Measurements from ENCODE around the gene DGKG. TPM values are rescaled to one million over a fixed set of nuclear protein-coding genes. Genes with fewer than 3 reads are reported as not detected.

The DGKG gene
- total RNA-seq, 1 donor from 2014 or later = 0.22 TPM

GRCh38 chr3:186115239-186115996, 246.6 kb downstream of the DGKG start:
- H3K4me3 Mint-ChIP-seq = peak overlapping the region; percentile 15
- Histone ChIP-seq H3K9me3 (ENCODE audit: low read depth) (no peaks in the 10 kb centered on the region), H3K4me1 (peaks cover 3% of the 10 kb centered on the region), H3F3A (ENCODE audit: low read depth) (peaks cover 4% of the 10 kb centered on the region), H3K4me2 (no peak overlapping the region), H3K4me3 (no peak overlapping the region), H3K36me3 (no peaks in the 10 kb centered on the region), H2AFZ (replicated peaks) (no peak overlapping the region), H3K9ac (no peak overlapping the region), H4K20me1 (ENCODE audit: low read depth) (peaks cover 8% of the 10 kb centered on the region), H3K27me3 (peaks cover 98% of the 10 kb centered on the region), H3K79me2 (ENCODE audit: low read depth) (no peaks in the 10 kb centered on the region), H3K27ac (no peak overlapping the region)
- no peak for DNase-seq (ENCODE audit: low spot score)
- no peaks in the 10 kb centered on the region for H3K36me3 Mint-ChIP-seq
- peaks cover 9% of the 10 kb centered on the region for H3K27me3 Mint-ChIP-seq (ENCODE audit: insufficient read depth, low read depth)
- no peak overlapping the region for H3K27ac Mint-ChIP-seq
- TF ChIP-seq CTCF (IDR thresholded peaks at IDR 0.05) (no peak), EZH2 (IDR thresholded peaks at IDR 0.05) (no peak), EZH2phosphoT487 (IDR thresholded peaks at IDR 0.05) (no peak)
- H3K9me3 Mint-ChIP-seq = no peaks in the 10 kb centered on the region
- H3K4me1 Mint-ChIP-seq = peaks cover 23% of the 10 kb centered on the region

- peaks cover 12% of the 10 kb centered on the region for H3K27me3 Mint-ChIP-seq (ENCODE audit: insufficient read depth, low read depth)
- Histone ChIP-seq H2AFZ (replicated peaks) (no peak overlapping the region), H3K27me3 (peaks cover 93% of the 10 kb centered on the region)
Measured at GRCh38 chr3:186110975-186111974, 250.8 kb downstream of the DGKG start.

GRCh38 chr3:186109897-186110803, 251.9 kb downstream of the DGKG start:
- Mint-ChIP-seq H3K4me3 (peak overlapping the region; percentile 88), H3K27ac (no peak overlapping the region), H3K36me3 (peaks cover 2% of the 10 kb centered on the region), H3K27me3 (ENCODE audit: insufficient read depth, low read depth) (peaks cover 12% of the 10 kb centered on the region), H3K9me3 (no peaks in the 10 kb centered on the region), H3K4me1 (peaks cover 49% of the 10 kb centered on the region)
- peak; percentile 67 for DNase-seq (ENCODE audit: low spot score)
- Histone ChIP-seq H2AFZ (replicated peaks) (peak overlapping the region; percentile 29), H3K9ac (no peak overlapping the region), H3K4me3 (peak overlapping the region; percentile 57), H3K9me3 (ENCODE audit: low read depth) (no peaks in the 10 kb centered on the region), H3K79me2 (ENCODE audit: low read depth) (no peaks in the 10 kb centered on the region), H3K36me3 (no peaks in the 10 kb centered on the region), H3F3A (ENCODE audit: low read depth) (peaks cover 29% of the 10 kb centered on the region), H3K27ac (no peak overlapping the region), H3K27me3 (peaks cover 93% of the 10 kb centered on the region), H3K4me1 (peaks cover 24% of the 10 kb centered on the region), H4K20me1 (ENCODE audit: low read depth) (peaks cover 36% of the 10 kb centered on the region), H3K4me2 (peak overlapping the region; percentile 85)
- peak; percentile 78 for TF ChIP-seq EZH2phosphoT487 (IDR thresholded peaks at IDR 0.05)
- no peak for TF ChIP-seq CTCF (IDR thresholded peaks at IDR 0.05)
- peak; percentile 82 for TF ChIP-seq EZH2 (IDR thresholded peaks at IDR 0.05)

More at GRCh38 chr3:186110975-186111974, 250.8 kb downstream of the DGKG start:
- Histone ChIP-seq H3K79me2 (ENCODE audit: low read depth) (no peaks in the 10 kb centered on the region), H4K20me1 (ENCODE audit: low read depth) (peaks cover 25% of the 10 kb centered on the region), H3K4me2 (no peak overlapping the region), H3K27ac (no peak overlapping the region), H3K9me3 (ENCODE audit: low read depth) (no peaks in the 10 kb centered on the region), H3F3A (ENCODE audit: low read depth) (peaks cover 29% of the 10 kb centered on the region), H3K36me3 (no peaks in the 10 kb centered on the region), H3K9ac (no peak overlapping the region), H3K4me1 (peaks cover 24% of the 10 kb centered on the region), H3K4me3 (no peak overlapping the region)
- DNase-seq (ENCODE audit: low spot score) = no peak
- Mint-ChIP-seq H3K4me1 (peaks cover 40% of the 10 kb centered on the region), H3K4me3 (peak overlapping the region; percentile 88), H3K27ac (no peak overlapping the region), H3K9me3 (no peaks in the 10 kb centered on the region), H3K36me3 (no peaks in the 10 kb centered on the region)
- TF ChIP-seq EZH2 (IDR thresholded peaks at IDR 0.05) = no peak
- peak; percentile 8 for TF ChIP-seq EZH2phosphoT487 (IDR thresholded peaks at IDR 0.05)
